AG08396 (cell line): Measurements from ENCODE around the gene FEZ2.

Experiments
- DNase-seq: peaks from one replicate; pipeline ENCODE4 v3.0.0; 2012; ENCODE audit warnings: low spot score, mixed read lengths

Gene FEZ2

GRCh38 chr2:36587101-36587500 is 10.9 kb downstream of the FEZ2 start:
- no peak for DNase-seq

- DNase-seq, result no peak
Observed at GRCh38 chr2:36586672-36587071, 11.3 kb downstream of the FEZ2 start.

- no peak for DNase-seq
Observed at GRCh38 chr2:36584148-36584794, 13.7 kb downstream of the FEZ2 start.

GRCh38 chr2:36582951-36583350 is 15.0 kb downstream of the FEZ2 start:
- DNase-seq, result no peak

- no peak for DNase-seq
Observed at GRCh38 chr2:36582538-36582937, 15.4 kb downstream of the FEZ2 start.

- no peak for DNase-seq
Observed at GRCh38 chr2:36579297-36579664, 18.7 kb downstream of the FEZ2 start.

GRCh38 chr2:36578343-36579296 is 19.3 kb downstream of the FEZ2 start:
- DNase-seq, result no peak

GRCh38 chr2:36577884-36578283 is 20.1 kb downstream of the FEZ2 start:
- DNase-seq, result no peak

- DNase-seq, result no peak
Observed at GRCh38 chr2:36574560-36574959, 23.4 kb downstream of the FEZ2 start.

GRCh38 chr2:36573165-36573564 is 24.8 kb downstream of the FEZ2 start:
- no peak for DNase-seq

GRCh38 chr2:36572719-36573059 is 25.3 kb downstream of the FEZ2 start:
- DNase-seq, result no peak

GRCh38 chr2:36572054-36572718 is 25.8 kb downstream of the FEZ2 start:
- no peak for DNase-seq

GRCh38 chr2:36570416-36570815 is 27.6 kb downstream of the FEZ2 start:
- no peak for DNase-seq

GRCh38 chr2:36569267-36569856 is 28.6 kb downstream of the FEZ2 start:
- DNase-seq, result no peak

GRCh38 chr2:36568516-36569246 is 29.3 kb downstream of the FEZ2 start:
- peak; percentile 17 for DNase-seq

- no peak for DNase-seq
Observed at GRCh38 chr2:36567711-36568408, 30.1 kb downstream of the FEZ2 start.

GRCh38 chr2:36566887-36567286 is 31.1 kb downstream of the FEZ2 start:
- no peak for DNase-seq

GRCh38 chr2:36565712-36566111 is 32.3 kb downstream of the FEZ2 start:
- no peak for DNase-seq

GRCh38 chr2:36564377-36564930 is 33.5 kb downstream of the FEZ2 start:
- no peak for DNase-seq

GRCh38 chr2:36562973-36563532 is 34.9 kb downstream of the FEZ2 start:
- no peak for DNase-seq

GRCh38 chr2:36562240-36562639 is 35.7 kb downstream of the FEZ2 start:
- DNase-seq, result no peak
